Keratinocyte (primary cell): Measurements from ENCODE around the gene DAB1. TPM values are rescaled to one million over a fixed set of nuclear protein-coding genes. Genes with fewer than 3 reads are reported as not detected.

Experiments
- DNase-seq: peaks from one replicate; pipeline ENCODE4 v3.0.0-alpha.2; 2011; ENCODE audit warnings: low read depth, missing footprints, low spot score
- FAIRE-seq: peaks from 2 replicates; lab custom pipeline; 2011; peaks lifted over from hg19 to GRCh38; lab: Jason Lieb, UNC
- H2AFZ ChIP-seq: 2 replicates; pipeline ENCODE4 v1.6.0; 2012; ENCODE audit warnings: low read length, control low read depth, inconsistent platforms; ENCODE audit not compliant: control insufficient read depth
- H3K27ac ChIP-seq: 2 replicates; pipeline ENCODE4 v1.5.1; 2011; ENCODE audit warnings: low read length; ENCODE audit not compliant: control insufficient read depth, insufficient read depth
- H3K27me3 ChIP-seq: 3 replicates; pipeline ENCODE4 v1.6.0; 2011; ENCODE audit warnings: low read length; ENCODE audit not compliant: control insufficient read depth, insufficient read depth; ENCODE audit errors: extremely low read depth
- H3K36me3 ChIP-seq, 2 experiments: 2 replicates in 1 of 2; 3 replicates in 1 of 2; pipeline ENCODE4 v1.5.1; 2011; ENCODE audit warnings: low read length in 2 of 2, mild to moderate bottlenecking in 1 of 2; ENCODE audit not compliant: control insufficient read depth in 2 of 2, insufficient read depth in 2 of 2; ENCODE audit errors: extremely low read depth in 1 of 2
- H3K4me1 ChIP-seq: 3 replicates; pipeline ENCODE4 v1.5.1; 2011; ENCODE audit warnings: low read length; ENCODE audit not compliant: control insufficient read depth, insufficient read depth; ENCODE audit errors: extremely low read depth
- H3K4me2 ChIP-seq: 3 replicates; pipeline ENCODE4 v1.6.0; 2011; ENCODE audit warnings: low read depth, low read length; ENCODE audit not compliant: control insufficient read depth, insufficient read depth; ENCODE audit errors: extremely low read depth
- H3K4me3 ChIP-seq, 3 experiments: fragments of 200-600 bp in 1 of 3; sonication (generic) in 1 of 3; 2 replicates in 2 of 3; 3 replicates in 1 of 3; pipeline ENCODE4 v1.5.1; 2011 to 2016; ENCODE audit warnings: low read length in 3 of 3, mild to moderate bottlenecking in 3 of 3, control low read depth in 2 of 3, inconsistent platforms in 1 of 3, low read depth in 1 of 3, mixed read lengths in 1 of 3, mixed run types in 1 of 3, moderate library complexity in 1 of 3; ENCODE audit not compliant: control insufficient read depth in 2 of 3, insufficient read depth in 2 of 3; ENCODE audit errors: extremely low read depth in 1 of 3
- H3K79me2 ChIP-seq: 2 replicates; pipeline ENCODE4 v1.6.0; 2012; ENCODE audit warnings: low read length; ENCODE audit not compliant: control insufficient read depth, insufficient read depth
- H3K9ac ChIP-seq: 3 replicates; pipeline ENCODE4 v1.6.0; 2011; ENCODE audit warnings: low read length; ENCODE audit not compliant: control insufficient read depth, insufficient read depth; ENCODE audit errors: extremely low read depth
- H3K9me1 ChIP-seq: 3 replicates; pipeline ENCODE4 v1.6.0; 2011; ENCODE audit warnings: low read length; ENCODE audit not compliant: control insufficient read depth, insufficient read depth; ENCODE audit errors: extremely low read depth
- H3K9me3 ChIP-seq: 2 replicates; pipeline ENCODE4 v1.5.1; 2012; ENCODE audit warnings: low read depth, low read length; ENCODE audit not compliant: control insufficient read depth
- H4K20me1 ChIP-seq: 3 replicates; pipeline ENCODE4 v1.6.0; 2011; ENCODE audit warnings: low read length; ENCODE audit not compliant: control insufficient read depth, insufficient read depth; ENCODE audit errors: extremely low read depth
- EZH2 ChIP-seq: IDR thresholded peaks from one replicate; pipeline ENCODE4 v1.6.1; 2012; ENCODE audit warnings: inconsistent platforms, mild to moderate bottlenecking, low read length, moderate library complexity
- dilution Hi-C: fragments of 300-500 bp; cut with MboI; formaldehyde crosslinking; loops from one replicate; pipeline ENCODE4 v1.7.0; 2020; ENCODE audit warnings: low sequenced_read_pairs; ENCODE audit not compliant: extremely low pct_ligation_motif_present
- polyA plus RNA-seq, 5 experiments: library from polyadenylated mRNA; depleted of rRNA in 3 of 5; stranded (reverse) in 3 of 5; stranded (forward) in 1 of 5; unstranded in 1 of 5; fragments of >200 nt; gene quantifications; 1 replicate in 1 of 5; 2 replicates in 3 of 5; 3 replicates in 1 of 5; pipeline versions ENCODE4 v1.2.1 to v1.2.3, GENCODE V29; 2011 to 2012; ENCODE audit warnings: missing spikeins in 2 of 5, low read depth in 1 of 5, low replicate concordance in 1 of 5
- TF ChIP-seq, protein P1 (sequence below), 3 experiments: IDR thresholded peaks in 1 of 3; conservative IDR thresholded peaks in 1 of 3; optimal IDR thresholded peaks in 1 of 3; 2 replicates in 2 of 3; 3 replicates in 1 of 3; pipeline versions ENCODE3 to v1.5.1; 2011; ENCODE audit warnings: low read length in 3 of 3, mild to moderate bottlenecking in 3 of 3, moderate library complexity in 2 of 3, control low read depth in 1 of 3, inconsistent platforms in 1 of 3; ENCODE audit not compliant: insufficient read depth in 2 of 3; ENCODE audit errors: extremely low read depth in 1 of 3

DAB1 gene
- polyA plus RNA-seq, 1 donor (not counting 4 experiments of a cell fraction or from before 2014, with no cell fraction given), result 0.01 TPM

DNA sequence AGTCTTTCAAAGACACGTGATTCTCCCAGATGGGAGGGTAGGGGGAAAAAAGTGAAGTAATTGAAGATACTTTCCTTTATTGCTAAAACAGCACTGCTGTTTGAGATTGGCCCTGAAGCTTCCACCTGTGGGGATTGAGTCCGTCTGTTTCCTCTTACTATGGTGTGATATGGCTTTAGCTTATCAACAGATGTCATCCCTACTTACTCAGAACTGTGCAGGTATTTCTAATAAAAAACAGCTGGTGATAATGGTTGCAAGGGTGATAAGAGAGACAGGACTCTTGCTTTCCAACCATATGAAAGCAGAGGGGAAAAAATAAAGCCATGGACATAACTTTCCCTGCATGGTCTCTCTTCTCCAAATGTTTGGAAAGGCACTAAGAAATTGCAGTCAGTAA, 416.4 kb downstream of the DAB1 start:
- dilution Hi-C loops, result no loop called here
- no peak overlapping the region for H3K9ac ChIP-seq
- FAIRE-seq (no peak), DNase-seq (no peak)
- no peaks in the 10 kb centered on the region for H3K9me1 ChIP-seq
- no peaks in the 10 kb centered on the region for H3K4me1 ChIP-seq
- no peaks in the 10 kb centered on the region for H3K79me2 ChIP-seq
- TF ChIP-seq EZH2, result no peak
- TF ChIP-seq, protein P1, sequence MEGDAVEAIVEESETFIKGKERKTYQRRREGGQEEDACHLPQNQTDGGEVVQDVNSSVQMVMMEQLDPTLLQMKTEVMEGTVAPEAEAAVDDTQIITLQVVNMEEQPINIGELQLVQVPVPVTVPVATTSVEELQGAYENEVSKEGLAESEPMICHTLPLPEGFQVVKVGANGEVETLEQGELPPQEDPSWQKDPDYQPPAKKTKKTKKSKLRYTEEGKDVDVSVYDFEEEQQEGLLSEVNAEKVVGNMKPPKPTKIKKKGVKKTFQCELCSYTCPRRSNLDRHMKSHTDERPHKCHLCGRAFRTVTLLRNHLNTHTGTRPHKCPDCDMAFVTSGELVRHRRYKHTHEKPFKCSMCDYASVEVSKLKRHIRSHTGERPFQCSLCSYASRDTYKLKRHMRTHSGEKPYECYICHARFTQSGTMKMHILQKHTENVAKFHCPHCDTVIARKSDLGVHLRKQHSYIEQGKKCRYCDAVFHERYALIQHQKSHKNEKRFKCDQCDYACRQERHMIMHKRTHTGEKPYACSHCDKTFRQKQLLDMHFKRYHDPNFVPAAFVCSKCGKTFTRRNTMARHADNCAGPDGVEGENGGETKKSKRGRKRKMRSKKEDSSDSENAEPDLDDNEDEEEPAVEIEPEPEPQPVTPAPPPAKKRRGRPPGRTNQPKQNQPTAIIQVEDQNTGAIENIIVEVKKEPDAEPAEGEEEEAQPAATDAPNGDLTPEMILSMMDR (optimal IDR thresholded peaks at IDR 0.05 in 1 of 3, IDR thresholded peaks at IDR 0.05 in 1 of 3, conservative IDR thresholded peaks at IDR 0.05 in 1 of 3; ENCODE audit: extremely low read depth in 1 of 3, insufficient read depth in 2 of 3, low read length in 3 of 3), result no peak
- H3K27me3 ChIP-seq, result peaks cover 3% of the 10 kb centered on the region
- H3K9me3 ChIP-seq, result no peaks in the 10 kb centered on the region
- H4K20me1 ChIP-seq, result no peaks in the 10 kb centered on the region
- no peaks in the 10 kb centered on the region for H3K36me3 ChIP-seq
- no peak overlapping the region for H3K27ac ChIP-seq
- no peak overlapping the region for H3K4me3 ChIP-seq
- H2AFZ ChIP-seq, result no peak overlapping the region
- no peak overlapping the region for H3K4me2 ChIP-seq

DNA sequence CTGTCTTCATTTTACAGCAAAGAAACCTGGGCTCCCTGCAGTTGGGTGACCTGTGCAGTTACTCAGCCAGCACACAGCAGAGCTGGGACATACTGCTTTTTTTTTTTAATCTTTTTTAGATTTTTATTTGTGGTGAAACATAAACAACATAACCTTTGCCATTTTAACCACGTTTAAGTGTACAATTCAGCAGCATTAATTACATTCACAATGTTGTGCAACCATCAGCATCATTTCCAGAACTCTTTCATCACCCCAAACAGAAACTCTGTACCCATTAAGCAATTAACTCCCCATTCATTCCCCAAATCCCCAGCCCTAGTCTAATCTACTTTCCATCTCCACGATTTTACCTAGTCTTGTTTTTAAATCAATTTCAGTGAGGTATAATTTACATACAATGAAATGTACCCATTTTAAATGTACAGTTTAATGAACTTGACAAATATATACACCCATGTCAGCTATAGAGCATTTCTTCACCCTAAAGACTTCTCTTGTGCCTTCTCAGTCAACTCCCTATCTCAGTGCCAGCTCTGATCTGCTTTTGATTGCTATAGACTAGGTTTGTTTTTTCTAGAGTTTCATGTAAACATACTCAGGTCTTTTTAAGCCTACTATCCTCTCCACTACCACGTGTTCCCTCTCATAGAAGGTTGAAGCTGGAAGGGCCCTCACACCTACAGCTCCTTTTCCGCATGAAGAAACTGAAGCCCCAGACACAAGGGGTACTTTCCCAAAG, 420.3 kb downstream of the DAB1 start:
- H3K4me1 ChIP-seq, result no peaks in the 10 kb centered on the region
- no peaks in the 10 kb centered on the region for H3K9me3 ChIP-seq
- H4K20me1 ChIP-seq, result no peaks in the 10 kb centered on the region
- no peaks in the 10 kb centered on the region for H3K79me2 ChIP-seq
- H3K4me3 ChIP-seq, result no peak overlapping the region
- no peak overlapping the region for H3K4me2 ChIP-seq
- H3K9me1 ChIP-seq, result no peaks in the 10 kb centered on the region
- dilution Hi-C loops, result no loop called here
- no peak overlapping the region for H3K27ac ChIP-seq
- no peaks in the 10 kb centered on the region for H3K36me3 ChIP-seq
- DNase-seq, result no peak
- peaks cover 3% of the 10 kb centered on the region for H3K27me3 ChIP-seq
- TF ChIP-seq EZH2, result no peak
- no peak for FAIRE-seq
- no peak overlapping the region for H3K9ac ChIP-seq
- H2AFZ ChIP-seq, result no peak overlapping the region
